HG03039 (cell line): ENCODE results near the gene WSCD2.
"Not testable (repeated sequence)": the region's sequence is repeated elsewhere in the genome, so short reads cannot be mapped to it uniquely, and the experiment has no call there.

Experiments
- ATAC-seq: cut with Tn5 transposase; IDR thresholded peaks from one replicate; pipeline ENCODE4 v1.9.1; 2021; ENCODE audit warnings: mild to moderate bottlenecking, moderate library complexity; ENCODE audit not compliant: unreplicated experiment

WSCD2 gene

DNA sequence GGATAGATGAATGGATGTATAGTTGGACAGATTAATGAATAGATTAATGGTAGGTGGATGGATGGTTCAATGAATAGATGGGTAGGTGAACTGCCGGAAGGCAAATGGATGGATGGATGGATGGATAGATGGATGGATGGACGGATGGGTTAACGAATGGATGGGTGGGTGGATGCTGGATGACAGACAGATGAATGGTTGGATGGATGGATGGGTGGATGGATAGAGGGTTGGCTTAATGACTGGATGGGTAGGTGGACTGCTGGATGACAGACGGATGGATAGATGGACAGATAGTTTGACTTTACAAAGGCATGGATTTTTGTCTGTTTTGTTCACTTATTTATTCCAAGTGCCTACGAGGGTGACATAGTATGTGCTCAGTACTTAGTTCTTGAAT, 64.4 kb downstream of the WSCD2 start:
- ATAC-seq: no peak

DNA sequence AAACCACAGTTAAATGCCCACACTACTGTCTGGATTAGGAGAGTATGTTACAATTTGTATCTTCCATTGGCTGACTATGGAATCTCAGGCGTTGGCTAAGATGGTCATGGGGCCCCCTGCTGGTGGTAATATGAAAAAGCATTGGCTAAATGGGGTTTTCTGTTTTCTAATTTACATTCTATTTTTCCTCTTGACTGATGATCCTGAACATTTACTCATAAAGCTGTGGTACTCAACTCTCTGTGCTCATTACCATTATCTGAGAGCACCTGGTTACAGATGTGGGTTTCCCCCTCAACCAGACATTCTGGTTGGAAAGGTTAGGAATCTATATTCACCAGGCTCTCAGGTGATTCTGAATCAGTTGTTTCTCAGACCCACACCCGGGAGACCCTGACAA, 64.8 kb downstream of the WSCD2 start:
- no peak for ATAC-seq

DNA sequence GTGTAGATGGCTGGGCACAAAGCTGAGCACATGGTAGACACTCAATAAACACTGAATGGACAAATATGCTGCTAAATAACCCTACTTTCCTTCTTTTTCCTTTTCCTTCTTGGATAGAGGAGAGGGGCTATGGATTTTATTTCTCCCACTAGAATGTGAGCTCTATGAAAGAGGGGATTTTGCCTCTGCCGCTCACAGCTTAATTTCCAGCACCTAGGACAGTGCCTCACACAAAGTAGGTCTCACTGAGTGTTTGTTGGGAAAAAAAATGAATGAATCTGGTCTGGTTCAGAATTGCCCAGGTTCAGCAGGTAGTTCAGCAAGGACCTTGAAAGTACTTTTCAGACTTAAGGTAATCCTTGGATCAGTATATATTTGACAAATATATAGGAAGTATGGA, 65.5 kb downstream of the WSCD2 start:
- no peak for ATAC-seq

DNA sequence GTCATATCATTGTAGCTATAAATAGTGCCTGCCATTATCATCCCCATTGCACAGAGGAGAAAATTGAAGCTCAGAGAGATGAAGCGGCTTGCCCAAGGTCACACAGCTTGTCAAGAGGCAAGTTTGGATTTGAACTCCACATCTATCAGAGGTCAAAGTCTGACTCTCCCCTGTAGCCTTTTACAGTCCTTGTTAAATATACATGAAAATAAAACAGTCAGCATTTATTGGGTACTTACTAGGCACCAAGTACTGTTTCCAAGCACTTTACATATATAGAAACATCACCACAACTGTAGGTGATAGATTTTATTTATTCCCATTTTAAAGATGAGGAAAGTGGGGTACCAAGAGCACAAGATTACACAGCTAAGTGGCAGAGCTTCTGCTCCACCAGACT, 67.2 kb downstream of the WSCD2 start:
- no peak for ATAC-seq

DNA sequence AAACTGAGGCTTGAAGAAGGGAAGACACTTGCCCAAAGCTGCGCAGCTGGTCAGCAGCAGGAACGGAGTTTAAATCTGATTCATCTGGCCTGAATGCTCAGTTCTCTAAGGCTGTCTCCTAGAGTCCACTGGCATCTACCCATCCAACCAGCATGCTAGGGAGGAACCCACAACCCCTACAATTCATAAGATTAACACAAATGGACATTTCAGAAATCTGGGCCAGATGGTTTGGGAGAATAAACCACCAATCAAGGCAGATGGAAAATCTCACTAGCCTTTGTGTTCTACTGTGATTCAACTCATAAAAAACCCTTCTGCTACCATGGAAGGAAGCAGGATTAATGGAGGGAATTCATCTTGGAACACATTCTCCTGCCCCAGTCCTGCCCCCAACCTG, 67.8 kb downstream of the WSCD2 start:
- ATAC-seq: no peak

DNA sequence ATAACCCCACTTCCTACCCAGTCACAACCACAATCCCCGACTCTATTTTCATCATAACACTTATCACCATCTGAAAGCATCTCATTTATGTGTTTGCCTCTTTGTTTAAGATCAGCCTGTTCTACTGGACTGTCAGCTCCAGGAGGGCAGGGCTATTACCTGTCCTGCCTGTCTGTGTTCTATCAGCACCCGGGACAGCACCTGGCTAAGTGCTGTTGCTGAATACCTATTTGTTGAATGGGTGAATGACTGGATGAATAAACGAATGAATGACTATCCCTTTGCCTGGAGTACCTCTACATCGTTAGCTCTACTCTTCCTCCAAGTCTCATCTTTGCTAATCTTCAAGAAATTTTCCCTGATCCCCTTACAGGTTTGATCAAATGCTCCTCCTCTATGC, 69.0 kb downstream of the WSCD2 start:
- no peak for ATAC-seq

DNA sequence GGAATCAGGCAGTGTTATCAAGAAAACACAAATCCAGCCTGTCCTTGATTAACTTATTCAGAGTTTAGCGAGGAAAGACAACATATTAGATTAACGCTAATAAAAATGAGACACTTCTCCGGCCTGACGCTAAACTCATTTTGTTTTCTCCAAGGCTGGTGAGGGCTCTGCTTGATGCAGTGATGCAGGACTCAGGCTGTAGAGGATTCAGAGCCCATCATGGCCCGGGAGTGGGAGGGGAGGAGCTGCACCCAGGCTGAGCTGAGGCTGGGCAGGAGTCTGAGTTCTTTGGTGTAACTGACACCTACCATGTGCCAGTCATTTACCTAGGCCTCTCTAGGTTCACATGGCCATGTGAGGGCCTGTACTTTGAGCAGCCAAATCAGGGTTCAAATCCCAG, 70.0 kb downstream of the WSCD2 start:
- ATAC-seq: no peak

DNA sequence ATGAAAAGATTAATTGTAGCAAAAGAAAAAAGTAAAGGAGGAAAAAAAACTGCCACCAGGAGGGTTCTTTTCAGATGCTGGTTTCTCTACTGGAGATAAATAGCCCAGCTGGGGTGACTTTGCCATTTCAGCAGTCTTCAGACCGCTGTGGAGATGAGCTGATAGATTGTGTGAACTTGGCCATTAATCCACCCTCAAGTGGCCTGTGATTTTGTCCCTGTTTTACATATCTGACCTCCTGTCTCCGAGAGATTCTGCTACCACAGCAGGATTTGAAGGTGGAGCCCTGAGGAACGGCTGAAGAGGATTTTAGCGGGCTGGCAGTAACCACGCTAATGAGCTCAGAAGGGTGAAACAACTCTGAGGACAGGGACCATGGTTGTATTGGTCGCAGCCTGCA, 72.7 kb downstream of the WSCD2 start:
- no peak for ATAC-seq

DNA sequence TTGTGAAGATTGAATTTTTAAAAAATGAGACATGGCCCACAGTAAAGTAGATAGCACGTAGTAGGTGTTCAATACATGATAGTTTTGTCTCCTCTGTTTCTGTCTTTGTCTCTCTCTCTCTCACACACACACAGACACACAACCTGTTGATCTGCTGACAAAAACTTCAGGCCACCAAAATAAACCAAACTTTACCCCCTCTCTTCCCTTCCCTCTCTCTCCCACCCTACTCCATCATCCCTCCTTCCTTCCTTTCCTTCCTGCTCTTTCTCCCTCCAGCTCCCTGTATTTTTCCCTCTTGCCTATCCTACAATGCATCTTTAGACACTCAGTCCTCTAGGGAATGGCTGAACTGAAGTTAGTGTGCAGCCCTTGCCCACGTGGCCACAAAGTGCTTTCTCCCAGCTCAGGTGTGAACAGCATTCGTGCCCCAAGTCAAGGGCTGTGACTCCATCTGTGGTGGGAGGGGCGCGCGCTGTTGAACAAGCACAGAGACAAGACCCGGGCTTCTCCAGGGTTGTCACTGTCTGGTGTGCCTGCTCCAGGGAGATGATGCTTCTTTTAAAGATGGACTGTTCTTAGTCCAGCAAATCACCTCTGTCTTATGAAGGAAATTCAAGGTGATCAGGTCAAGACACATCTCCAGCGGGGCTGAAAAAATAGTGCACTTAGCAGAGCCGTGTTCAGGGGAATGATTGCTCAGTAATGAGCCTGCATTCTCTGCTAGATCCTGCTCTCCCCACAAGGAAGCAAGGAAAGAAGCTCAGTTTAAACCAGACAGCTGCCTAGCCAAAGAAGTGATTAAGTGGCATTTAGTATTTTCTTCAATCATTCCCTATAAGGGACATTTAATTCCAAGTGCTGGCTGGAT, 75.3 kb downstream of the WSCD2 start:
- ATAC-seq: no peak

DNA sequence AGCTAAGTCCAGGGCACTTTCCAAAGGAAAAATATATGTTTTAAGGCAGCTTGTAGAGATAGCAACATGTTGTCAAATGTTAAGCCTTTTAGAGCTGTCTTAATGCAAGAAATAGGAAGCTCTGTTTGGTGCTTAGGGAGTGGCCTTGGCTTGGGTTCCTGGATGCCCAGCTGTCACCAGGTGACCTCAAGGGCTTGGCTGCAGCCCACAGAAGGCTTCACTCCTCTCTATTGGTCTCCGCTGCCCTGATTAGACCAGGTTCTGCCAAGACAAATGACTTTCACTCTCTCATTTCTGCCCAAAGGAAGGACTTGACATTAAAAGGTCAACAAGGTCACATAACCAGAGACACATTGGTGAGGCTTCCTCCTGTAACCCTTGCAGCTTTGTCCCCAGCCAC, 76.8 kb downstream of the WSCD2 start:
- ATAC-seq: no peak

DNA sequence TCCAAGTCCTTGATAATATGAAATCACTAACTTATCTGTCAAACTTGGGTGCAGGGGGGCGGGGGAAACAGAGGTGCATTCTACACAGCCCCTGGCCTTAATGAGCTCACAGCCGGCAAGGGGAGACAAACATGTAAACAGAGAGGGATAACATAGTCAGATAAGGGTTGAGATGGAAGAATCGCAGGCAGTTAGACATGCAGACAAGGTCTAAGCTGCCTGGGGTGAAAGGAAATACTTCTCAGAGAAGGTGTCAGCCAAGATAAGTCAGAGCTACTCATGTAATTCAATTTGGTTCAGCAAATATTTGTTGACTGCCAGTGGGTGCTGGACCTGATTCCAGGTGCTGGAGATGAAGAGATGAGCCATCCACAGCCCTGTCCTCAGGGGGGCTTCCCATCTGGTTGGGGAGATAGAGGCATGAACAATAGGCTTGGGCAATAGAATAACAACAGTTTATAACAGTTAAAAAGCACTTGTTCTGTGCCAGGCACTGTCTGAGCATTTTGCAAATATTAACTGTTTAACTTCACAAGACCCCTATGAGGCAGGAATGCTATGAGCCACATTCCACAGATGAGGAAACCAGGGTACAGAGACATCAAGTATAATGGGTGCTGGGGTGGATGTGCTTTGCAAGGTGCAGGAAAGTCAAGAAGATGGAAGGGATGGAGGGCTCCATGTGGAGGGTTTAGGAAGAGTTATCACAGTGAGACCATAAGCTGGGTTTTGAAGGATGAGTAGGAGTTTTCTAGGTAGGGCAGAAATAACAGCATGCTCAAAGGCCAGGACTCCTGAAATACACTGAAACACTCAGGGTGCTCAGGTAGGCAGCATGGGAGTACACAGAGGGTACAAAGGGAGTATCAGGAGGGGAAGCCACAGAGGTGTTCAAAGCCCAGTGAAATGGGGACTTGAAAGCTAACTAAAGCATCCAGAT, 79.0 kb downstream of the WSCD2 start:
- ATAC-seq: no peak

DNA sequence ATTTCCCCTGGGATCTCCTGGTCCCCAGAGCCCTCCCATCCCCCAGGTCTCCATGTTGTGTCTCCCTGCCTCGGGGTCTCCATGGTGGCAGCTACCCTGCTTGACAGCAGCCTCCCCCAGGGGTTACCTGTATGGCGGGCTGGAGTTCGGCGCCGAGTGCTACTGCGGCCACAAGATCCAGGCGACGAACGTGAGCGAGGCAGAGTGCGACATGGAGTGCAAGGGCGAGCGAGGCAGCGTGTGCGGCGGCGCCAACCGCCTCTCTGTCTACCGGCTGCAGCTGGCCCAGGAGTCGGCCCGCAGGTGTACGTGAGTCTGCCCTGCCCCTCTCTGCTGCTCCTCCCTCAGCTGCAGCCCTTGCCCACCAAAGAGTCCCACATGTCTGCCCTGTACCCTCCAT, 80.9 kb downstream of the WSCD2 start:
- no peak for ATAC-seq

DNA sequence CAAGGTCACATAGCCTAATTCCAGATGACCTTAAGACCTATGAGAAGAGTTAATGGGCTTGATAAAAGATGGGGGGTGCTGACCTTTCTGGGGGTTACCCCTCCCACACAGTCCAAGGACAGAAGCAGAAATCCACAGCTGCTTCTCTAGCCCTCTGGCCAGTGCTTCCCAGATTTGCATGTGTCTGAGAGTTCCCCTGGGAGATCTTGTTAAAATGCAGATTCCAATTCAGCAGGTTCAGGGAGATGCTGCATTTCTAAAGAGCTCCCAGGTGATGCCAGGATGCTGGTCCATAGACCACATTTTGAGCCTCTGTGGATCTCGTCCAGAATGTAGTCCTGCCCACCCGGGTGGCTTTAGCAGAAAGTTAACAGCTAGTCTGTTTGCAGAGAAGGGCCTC, 82.1 kb downstream of the WSCD2 start:
- ATAC-seq: no peak

DNA sequence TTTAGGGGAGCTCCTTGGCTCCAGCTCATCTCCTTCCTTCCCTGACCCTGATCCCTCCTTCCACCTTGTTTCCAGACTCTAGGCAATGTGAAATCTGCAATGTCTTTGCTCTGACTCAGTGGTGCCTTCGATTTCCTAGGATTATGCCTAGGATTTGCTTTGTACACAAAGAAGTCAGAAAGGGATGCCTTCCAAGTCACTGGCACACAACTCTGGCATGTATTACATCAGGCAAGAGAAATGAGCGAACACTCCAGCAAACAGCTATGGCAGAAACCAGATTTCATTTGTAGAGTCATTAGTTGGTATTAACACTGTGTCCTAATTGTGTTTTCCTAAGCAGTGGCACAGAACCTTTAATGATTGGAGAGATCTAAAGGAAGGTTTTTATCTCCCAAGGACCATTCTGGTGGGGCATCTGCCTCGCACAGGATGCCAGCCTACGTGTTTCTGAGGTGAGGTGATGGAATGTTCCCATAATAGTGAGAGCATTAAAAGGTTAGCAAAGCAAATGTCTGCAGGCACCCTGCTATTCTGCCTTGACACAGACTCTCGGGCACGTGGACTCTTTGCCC, 84.9 kb downstream of the WSCD2 start:
- no peak for ATAC-seq

DNA sequence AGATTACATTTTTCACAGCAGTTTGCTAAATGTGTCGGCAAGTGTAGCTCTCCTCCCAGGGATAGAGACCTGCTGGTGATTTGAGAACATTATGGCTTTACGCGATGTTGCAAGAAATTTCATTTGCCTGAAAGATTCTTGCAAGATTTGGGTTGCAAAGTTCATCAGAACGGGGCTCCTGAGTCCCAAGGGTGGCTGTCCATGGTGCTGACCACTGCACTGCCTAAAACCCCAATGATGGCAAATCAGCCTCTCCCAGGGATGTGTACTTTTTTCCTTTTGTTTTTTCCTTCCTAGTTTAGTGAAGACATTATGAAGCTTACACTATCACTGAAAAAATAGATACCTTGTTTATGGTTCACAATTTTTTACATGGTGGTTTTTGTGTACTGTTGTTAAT, 85.4 kb downstream of the WSCD2 start:
- ATAC-seq: no peak

DNA sequence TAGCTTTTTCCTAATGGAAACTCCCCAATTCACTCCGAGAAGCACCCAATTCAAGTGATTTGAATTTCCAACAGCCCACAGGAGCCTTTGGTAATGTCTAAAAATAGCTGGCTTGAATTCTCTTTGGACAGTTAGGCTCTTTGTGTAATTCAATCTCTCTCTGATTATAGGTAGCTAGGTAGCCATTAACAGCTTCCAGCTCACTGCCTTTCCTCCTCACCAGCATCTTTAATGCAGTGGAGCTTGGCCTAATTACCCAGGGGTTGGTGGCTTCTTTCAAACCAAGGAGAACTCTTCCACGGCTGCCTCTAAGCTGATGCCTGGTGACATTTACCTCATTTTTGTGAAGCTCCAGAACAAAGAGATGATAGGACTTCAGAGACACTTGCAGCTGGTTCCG, 86.4 kb downstream of the WSCD2 start:
- ATAC-seq: no peak

DNA sequence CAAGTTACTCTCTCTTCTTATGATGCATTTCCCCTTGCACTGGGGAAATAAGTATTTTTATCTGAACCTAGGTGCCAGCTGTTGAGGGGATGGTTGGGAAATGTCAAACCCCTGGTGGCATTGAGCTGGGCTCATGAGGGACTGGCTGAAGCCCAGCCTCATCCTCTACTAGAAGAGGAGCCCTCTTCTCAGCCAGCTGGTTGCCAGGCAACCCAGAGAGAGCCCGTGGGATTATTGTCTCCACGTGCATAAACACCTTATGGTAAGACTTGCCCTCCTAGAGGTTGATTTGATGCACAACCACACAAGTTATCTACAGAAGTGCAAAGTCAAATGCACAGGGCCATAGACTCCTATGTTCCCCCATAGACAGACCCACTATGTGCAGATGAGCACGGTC, 89.8 kb downstream of the WSCD2 start:
- no peak for ATAC-seq

DNA sequence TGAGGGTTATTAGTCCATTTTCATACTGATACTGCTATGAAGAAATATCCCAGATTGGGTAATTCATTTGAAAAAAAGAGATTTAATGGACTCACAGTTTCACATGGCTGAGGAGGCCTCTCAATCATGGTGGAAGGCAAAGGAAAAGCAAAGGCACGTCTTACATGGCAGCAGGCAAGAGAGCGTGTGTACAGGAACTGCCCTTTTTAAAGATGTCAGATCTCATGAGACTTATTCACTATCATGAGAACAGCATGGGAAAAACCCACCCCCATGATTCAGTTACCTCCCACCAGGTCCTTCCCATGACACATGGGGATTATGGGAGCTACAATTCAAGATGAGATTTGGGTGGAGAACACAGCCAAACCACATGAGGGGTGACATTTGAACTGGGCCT, 96.0 kb downstream of the WSCD2 start:
- not testable (repeated sequence) for ATAC-seq

DNA sequence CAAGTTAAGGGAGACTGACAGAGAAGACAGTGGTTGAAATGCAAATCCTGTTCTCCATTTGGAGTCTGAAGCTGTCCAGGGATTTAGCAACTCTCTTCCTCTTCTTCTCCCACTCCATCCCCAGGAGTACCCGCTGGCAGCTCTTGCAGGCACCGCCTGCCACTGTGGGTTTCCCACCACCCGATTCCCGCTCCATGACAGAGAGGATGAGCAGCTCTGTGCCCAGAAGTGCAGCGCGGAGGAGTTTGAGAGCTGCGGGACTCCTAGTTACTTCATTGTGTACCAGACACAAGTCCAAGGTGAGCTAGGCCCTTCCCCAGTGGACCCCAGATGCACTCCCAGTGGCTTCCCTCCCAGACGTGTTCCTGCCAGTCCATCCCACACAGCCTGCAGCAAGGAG, 97.8 kb downstream of the WSCD2 start:
- no peak for ATAC-seq

DNA sequence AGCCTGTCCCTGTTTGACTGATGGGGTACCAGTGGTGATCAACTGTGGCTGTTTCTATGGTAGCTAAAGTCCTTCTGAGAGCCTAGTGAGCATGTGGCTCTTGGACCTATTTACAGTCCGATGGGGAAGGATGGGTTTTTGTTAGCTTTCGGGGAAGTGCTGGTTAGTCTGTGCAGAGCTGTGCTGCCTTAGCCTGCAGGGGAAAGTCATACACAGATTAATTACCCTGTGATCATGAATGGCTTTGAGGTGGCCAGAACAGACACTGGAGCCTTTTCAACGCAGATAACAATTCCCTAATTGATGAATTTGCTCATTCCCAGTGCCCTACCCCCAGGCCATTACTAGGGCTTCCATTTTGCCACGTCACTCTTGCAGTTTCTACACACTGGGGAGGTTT, 99.7 kb downstream of the WSCD2 start:
- ATAC-seq: no peak

DNA sequence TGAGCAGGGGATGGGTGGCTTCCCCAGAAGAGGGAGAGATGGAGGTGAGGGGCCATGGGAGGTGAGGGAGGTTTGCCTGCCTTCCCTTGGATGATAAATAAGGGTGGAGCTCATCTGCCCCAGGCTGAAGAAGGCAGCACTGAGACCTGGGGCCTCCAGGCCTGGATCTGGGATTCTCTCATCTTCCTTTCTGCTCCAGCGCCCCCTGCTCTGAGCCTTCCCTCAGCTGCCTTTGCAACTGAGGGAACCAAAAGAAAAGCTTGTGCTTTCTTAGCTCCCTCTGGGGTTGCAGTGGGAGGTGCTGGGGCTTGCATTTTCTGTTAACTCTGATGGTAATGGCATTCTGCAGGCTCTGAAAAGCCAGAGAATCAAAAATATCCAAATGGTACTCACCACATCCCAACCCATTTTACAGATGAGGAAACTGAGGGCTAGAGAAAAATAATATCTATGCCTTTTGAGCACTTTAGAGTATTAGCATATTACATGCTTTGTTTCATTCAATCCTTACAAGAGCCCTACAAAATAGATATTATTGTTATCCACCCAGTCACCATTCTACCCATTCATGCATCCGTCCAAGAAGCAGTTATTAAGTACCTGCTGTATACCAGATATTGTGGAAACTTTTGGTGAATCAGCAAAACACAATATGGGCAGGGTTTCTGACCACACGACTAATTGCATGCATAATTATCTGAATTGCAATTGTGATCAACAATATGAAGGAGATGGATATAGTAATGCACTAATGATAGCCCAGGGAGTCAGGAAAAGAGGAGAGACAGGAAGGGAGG, 102.2 kb downstream of the WSCD2 start:
- no peak for ATAC-seq
